HG02642 (cell line): ENCODE results near the gene CIITA.
"Not testable (repeated sequence)": the region's sequence is repeated elsewhere in the genome, so short reads cannot be mapped to it uniquely, and the experiment has no call there.

Experiments
- ATAC-seq: cut with Tn5 transposase; IDR thresholded peaks from one replicate; pipeline ENCODE4 v1.9.1; 2021; ENCODE audit warnings: mild to moderate bottlenecking; ENCODE audit not compliant: unreplicated experiment, poor library complexity

CIITA gene, protein sequence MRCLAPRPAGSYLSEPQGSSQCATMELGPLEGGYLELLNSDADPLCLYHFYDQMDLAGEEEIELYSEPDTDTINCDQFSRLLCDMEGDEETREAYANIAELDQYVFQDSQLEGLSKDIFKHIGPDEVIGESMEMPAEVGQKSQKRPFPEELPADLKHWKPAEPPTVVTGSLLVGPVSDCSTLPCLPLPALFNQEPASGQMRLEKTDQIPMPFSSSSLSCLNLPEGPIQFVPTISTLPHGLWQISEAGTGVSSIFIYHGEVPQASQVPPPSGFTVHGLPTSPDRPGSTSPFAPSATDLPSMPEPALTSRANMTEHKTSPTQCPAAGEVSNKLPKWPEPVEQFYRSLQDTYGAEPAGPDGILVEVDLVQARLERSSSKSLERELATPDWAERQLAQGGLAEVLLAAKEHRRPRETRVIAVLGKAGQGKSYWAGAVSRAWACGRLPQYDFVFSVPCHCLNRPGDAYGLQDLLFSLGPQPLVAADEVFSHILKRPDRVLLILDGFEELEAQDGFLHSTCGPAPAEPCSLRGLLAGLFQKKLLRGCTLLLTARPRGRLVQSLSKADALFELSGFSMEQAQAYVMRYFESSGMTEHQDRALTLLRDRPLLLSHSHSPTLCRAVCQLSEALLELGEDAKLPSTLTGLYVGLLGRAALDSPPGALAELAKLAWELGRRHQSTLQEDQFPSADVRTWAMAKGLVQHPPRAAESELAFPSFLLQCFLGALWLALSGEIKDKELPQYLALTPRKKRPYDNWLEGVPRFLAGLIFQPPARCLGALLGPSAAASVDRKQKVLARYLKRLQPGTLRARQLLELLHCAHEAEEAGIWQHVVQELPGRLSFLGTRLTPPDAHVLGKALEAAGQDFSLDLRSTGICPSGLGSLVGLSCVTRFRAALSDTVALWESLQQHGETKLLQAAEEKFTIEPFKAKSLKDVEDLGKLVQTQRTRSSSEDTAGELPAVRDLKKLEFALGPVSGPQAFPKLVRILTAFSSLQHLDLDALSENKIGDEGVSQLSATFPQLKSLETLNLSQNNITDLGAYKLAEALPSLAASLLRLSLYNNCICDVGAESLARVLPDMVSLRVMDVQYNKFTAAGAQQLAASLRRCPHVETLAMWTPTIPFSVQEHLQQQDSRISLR

DNA sequence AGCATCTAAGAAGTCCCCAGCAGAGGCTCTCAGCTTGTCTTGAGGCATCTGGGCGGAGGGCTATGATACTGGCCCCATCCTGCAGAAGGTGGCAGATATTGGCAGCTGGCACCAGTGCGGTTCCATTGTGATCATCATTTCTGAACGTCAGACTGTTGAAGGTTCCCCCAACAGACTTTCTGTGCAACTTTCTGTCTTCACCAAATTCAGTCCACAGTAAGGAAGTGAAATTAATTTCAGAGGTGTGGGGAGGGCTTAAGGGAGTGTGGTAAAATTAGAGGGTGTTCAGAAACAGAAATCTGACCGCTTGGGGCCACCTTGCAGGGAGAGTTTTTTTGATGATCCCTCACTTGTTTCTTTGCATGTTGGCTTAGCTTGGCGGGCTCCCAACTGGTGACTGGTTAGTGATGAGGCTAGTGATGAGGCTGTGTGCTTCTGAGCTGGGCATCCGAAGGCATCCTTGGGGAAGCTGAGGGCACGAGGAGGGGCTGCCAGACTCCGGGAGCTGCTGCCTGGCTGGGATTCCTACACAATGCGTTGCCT, at the start of gene CIITA:
Gene CIITA, plus strand, starts transcription at position 404 of the 543 bp plus-strand sequence. Its CDS starts 129 bp downstream, at position 533.
- peak; percentile 60 for ATAC-seq

- no peak for ATAC-seq
These were observed 49.2 kb upstream of the CIITA start for GRCh38 chr16:10827691-10828341.

DNA sequence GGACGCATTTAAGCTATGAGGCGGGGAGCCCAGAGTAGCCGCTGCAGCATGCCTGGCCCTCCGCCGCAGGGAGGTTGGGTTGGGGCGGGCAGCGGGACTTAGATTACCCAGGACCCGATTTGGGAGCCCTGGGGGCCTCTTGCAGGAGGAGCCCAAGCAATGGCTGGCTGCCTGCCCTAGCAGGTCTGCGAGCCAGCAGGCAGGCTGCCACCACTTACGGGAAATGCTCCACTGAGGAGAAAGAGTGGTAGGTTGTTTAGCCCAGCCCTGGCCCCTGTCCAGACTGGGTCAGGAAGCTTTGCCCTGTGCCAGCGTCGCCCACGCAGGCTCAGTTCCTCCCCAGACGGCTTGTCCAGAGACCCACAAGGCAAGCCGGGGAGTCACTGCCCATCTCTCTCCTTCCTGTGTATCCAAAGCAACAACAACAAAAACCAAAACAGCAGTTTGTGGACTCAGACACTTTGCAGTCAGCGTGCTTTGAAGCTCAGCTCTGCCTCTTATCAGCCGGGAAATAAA, 48.1 kb upstream of the CIITA start:
- ATAC-seq, result no peak

DNA sequence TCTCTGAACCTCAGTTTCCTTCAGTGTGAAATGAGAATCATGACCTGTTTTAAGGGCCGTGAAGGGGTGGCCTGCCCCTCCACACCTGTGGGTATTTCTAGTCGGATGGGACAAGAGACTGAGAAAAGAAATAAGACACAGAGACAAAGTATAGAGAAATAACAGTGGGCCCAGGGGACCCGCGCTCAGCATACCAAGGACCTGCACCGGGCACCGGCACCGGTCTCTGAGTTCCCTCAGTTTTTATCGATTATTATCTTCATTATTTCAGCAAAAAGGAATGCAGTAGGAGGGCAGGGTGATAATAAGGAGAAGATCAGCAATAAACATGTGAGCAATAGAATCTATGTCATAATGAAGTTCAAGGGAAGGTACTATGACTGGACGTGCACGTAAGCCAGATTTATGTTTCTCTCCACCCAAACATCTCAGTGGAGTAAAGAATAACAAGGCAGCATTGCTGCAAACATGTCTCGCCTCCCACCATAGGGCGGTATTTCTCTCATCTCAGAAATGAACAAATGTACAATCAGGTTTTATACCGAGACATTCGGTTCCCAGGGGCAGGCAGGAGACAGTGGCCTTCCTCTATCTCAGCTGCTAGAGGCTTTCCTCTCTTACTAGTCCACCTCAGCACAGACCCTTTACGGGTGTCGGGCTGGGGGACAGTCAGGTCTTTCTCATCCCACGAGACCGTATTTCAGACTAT, 47.5 kb upstream of the CIITA start:
- ATAC-seq, result not testable (repeated sequence)

DNA sequence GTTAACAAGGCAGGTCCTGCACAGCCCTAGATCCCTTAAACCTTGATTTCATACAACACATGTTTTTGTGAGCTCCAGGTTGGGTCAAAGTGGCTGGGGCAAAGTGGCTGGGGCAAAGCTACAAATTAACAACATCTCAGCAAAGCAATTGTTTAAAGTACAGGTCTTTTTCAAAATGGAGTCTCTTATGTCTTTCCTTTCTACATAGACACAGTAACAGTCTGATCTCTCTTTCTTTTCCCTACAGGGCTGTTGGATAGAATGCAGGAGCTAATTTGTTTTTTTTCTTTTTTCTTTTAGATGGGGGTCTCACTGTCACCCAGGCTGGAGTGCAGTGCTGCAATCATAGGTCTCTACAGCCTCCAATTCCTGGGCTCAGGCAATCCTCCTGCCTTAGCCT, 46.8 kb upstream of the CIITA start:
- ATAC-seq, result not testable (repeated sequence)

- no peak for ATAC-seq
These were observed 44.8 kb upstream of the CIITA start for GRCh38 chr16:10831894-10832886.

DNA sequence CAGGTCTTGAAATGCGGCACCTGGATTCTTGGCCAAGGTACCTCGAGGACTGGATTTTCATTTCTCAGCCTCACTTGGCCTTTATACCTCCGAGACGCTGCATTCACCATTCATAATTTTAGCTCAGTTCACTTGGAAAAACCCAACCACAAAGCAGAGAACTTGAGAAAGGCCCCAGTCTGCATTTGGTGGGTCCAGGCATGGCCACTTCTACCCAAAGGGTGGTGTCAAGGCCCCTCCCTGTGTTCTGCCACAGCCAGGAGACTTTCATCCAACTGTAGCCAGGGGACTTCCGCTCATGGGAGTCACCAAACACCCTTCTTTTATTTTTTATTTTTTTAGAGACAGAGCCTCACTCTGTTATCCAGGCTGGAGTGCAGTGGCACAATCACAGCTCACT, 43.7 kb upstream of the CIITA start:
- ATAC-seq, result no peak

GRCh38 chr16:10834130-10834529, 42.9 kb upstream of the CIITA start:
- no peak for ATAC-seq

DNA sequence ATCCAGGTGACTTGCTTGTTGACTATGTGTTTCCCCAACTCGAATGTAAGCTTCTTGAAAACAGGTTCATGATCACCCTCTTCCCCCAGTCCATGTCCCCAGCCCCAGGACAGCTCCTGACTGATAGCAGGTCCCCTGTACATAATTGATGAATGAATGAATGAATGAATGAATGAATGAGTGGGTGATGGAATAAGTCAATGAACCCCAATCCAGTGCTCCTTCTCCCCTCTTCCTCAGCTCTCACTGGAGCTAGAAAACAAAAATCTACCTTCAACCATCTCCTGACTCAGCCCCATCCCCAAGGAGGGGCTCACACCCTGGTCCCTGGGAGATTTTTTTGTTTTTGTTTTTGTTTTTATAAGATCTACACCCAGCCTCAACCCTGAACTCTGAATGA, 42.2 kb upstream of the CIITA start:
- no peak for ATAC-seq

DNA sequence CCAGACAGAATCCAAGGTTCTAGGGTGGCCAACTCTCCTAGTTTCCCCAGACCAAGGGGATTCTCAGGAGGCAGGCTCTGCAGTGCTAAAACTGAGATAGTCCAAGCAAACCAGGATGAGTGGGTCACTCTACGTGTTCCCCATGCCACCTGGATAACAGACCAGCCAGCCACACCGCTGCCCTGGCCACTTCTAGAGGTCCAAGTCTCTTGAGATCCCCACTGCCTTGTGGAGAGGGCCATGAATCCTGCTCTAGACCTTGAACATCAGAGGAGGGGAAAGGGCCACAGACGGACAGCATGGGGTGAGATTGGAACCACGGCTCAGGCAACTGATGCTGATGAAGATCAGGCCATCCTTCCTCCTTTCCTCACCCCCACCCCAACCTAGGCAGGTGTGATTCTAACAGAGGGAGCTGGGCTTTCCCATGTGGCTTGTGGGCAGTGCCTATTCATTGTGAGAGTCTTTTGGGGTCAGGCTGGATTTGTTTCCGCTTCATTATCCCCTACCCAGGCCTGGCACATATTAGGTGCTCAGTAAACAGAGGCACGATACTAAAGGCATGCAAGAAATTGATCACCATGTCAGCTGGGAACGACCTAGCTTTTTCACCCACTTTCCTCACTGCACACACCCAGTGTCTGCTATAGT, 41.6 kb upstream of the CIITA start:
- ATAC-seq, result peak; percentile 55

DNA sequence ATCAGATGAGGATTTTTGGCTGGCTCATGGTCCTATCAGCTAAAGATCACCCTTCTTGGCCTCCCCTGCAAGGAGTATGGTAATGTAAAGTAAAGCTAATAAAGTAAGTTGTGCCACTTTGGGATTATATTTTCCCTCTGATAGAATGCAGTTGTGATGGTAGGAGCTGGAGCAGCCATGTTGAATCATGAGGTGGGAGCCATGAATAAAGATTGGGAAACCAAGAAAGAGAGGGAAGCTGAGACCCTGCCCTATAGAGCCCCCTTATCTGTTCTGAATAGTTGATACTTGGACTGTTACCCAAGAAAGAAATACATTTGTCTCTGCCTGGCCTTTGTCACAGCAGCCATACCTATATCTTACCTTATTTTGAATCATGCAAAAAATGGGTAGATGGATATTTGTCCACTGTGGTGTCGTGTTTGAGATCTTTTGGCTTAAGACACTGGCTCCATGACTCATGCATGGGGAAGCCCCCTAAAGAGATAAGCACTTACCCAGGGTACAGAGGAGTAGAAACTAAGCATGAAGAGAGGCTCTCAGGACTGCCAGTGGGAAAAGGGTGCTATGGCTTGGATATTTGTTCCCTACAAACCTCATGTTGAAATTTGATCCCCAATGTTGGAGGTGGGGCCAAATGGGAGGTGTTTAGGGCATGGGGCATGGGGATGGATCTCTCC, 40.7 kb upstream of the CIITA start:
- no peak for ATAC-seq

DNA sequence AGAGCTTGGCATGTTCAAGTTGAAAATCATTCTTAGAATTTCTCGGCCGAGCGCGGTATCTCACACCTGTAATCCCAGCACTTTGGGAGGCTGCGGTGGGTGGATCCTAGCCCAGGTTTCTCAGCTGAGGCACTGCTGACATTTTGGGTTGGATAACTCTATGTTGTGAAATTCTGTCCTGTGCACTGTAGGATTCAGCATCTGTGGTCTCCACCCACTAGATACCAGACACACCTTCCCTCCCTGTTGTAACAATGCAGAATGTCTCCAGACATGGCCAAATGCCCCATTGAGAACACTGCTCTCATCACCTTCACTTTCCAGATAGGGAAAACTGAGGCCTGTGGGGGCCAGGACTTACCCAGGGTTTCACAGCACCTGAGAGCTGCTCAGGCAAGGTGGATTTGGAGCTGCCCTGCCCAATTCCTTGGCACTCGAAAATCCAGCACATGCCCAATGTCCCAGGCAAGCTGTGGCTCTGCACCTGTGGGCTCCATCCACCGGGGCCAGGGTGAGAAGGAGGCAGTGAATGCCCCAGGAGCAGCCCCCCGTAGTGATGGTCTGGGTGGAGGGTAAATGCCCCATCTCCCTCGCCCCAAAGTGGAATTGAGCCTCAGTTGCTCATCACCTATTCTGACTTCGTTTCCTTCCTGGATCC, 38.3 kb upstream of the CIITA start:
- ATAC-seq, result no peak

DNA sequence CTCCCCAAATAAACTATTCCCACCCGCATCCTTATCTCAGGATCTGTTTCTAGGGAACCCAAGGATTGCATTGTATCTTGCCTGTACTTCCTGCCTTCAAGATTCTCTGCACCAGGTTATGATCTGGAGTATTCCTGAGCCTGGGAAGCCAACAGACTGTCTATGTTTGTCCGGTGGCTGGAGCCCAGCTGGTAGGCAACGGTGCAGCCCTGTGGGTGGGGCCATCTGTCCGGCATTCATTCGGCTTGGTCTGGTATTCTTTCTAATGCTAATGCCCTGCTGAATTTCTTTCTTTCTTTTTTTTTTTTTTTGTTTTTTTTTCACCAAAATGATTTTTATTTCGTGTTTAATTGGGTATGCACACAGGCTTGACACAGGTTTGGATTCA, 37.7 kb upstream of the CIITA start:
- ATAC-seq, result no peak

DNA sequence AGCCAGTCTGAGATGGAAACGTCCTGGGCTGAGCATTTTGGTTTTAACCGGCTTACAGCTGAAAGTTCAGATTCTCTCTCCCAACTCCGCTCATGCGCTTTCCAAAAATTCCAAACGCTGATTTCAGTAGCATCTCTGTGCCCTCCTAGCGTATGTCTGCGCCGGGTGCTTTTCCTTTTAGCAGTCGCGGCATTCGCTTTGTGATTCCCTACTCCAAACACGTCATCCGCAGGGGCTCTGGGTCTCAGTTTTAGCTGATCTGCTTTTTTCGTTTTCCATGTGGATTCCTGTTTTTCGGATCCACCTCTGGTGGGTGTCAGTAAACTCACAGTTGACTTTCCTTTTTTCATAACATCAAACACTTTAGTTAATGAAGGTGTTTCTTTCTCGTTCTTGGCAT, 36.3 kb upstream of the CIITA start:
- no peak for ATAC-seq

- ATAC-seq, result no peak
These were observed 30.6 kb upstream of the CIITA start for GRCh38 chr16:10846213-10846998.

DNA sequence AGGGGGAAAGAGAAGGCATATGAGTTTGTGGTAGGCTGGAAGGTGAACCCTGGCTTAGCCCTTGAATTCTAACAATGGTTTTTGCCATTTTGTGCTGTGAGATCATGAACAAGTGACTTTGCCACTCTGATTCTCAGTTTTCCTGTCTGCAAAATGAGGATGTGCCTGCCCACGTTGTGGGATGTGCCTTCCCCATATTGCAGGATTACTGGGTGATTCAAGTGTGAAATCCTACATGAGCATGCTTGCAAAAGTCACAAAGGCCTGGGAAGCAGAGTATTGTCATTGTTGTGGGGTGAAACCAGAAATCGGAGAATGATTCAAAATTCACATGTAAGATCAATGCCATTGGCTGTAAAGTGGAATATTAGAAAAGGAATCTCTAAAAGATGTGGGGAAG, 29.8 kb upstream of the CIITA start:
- no peak for ATAC-seq
